ENCODE results near the gene ZNF883. TPM values are rescaled to one million over a fixed set of nuclear protein-coding genes. Genes with fewer than 3 reads are reported as not detected.
A peak's percentile ranks its signal among the peaks of the same experiment; 100 is the strongest.

ZNF883 gene
- total RNA-seq, 1 experiment from 2014 or later = not detected

DNA sequence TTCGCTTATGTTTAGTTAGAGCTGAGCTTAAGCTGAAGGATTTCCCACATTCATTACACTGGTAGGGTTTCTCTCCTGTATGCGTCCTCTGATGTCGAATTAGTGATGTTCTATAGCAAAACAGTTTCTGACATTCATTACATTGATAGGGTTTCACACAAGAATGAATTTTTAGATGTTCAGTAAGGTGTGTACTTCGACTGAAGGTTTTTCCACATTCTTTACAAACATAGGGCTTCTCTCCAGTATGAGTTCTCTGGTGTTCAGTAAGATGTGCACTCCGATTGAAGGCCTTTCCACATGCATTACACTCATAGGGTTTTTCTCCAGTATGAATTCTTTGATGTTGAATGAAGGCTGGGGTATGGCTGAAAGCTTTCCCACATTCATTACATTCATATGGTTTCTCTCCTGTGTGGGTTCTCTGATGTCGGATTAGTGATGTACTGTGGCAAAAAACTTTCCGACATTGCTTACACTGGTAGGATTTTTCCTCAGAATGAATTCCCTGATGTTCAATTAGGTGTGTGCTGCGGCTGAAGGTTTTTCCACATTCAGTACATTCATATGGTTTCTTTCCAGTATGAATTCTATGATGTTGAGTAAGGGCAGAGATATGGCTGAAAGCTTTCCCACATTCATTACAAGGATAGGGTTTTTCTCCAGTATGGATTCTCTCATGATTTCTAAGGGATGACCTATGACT, 14.6 kb downstream of the ZNF883 start:
- peaks cover 24 to 41% of the 10 kb centered on the region in 2 experiments; a peak in 3 of 4 replicates for H3K9me3 ChIP-seq (ENCODE audit: control insufficient read depth in 1 of 2, insufficient read depth in 1 of 2, low read depth in 1 of 2, low read length in 2 of 2)
- BruUV-seq (replicated peaks) = no TSS peak

More for the DNA sequence above, 14.6 kb downstream of the ZNF883 start:
- Histone ChIP-seq H3K79me2 (ENCODE audit: insufficient read depth, low read length) (no peaks in the 10 kb centered on the region), H3K9ac (ENCODE audit: low read length) (no peak overlapping the region), H3K27me3 (ENCODE audit: insufficient read depth, low read length) (no peaks in the 10 kb centered on the region), H3K9me2 (ENCODE audit: insufficient read depth) (no peaks in the 10 kb centered on the region), H2AFZ (ENCODE audit: low read depth, low read length, poor library complexity, severe bottlenecking) (no peak overlapping the region), H3K4me2 (ENCODE audit: low read length) (no peak overlapping the region), H3K36me3 (ENCODE audit: control insufficient read depth in 1 of 2, insufficient read depth in 2 of 2, low read length in 2 of 2) (no peaks in the 10 kb centered on the region), H3K4me1 (ENCODE audit: control insufficient read depth in 1 of 2, insufficient read depth in 2 of 2, low read length in 2 of 2) (no peaks in the 10 kb centered on the region), H4K20me1 (ENCODE audit: insufficient read depth) (no peaks in the 10 kb centered on the region), H3K27ac (ENCODE audit: low read depth, low read length) (no peak overlapping the region), H3K4me3 (replicated peaks in 1 of 2; ENCODE audit: low read depth in 1 of 2, low read length in 2 of 2) (no peak overlapping the region)
- ChIA-PET CTCF (no interaction called here), POLR2A (no interaction called here), RAD21 (ENCODE audit: low non-redundant PET in 1 of 2, low total read pairs in 2 of 2, uncharacterized antibody in 2 of 2, unreplicated experiment in 2 of 2) (no interaction called here)
- ATAC-seq = no peak
- intact Hi-C loops (cut with micrococcal nuclease) = loop anchor here (10.0 kb wide), 1 partner anchor 47 kb away; no protein-coding TSS in a partner anchor
- TF ChIP-seq SIN3A (IDR thresholded peaks at IDR 0.05; ENCODE audit: low read depth) (no peak), FOSL1 (IDR thresholded peaks at IDR 0.05; ENCODE audit: low read depth) (no peak), ZFX (IDR thresholded peaks at IDR 0.05) (no peak), EZH2phosphoT487 (IDR thresholded peaks at IDR 0.05; ENCODE audit: borderline replicate concordance) (no peak), ZNF274 (IDR thresholded peaks at IDR 0.05; ENCODE audit: low read depth, low read length) (peak; percentile 92), CBX3 (IDR thresholded peaks at IDR 0.05; ENCODE audit: low read depth) (no peak), RAD21 (IDR thresholded peaks at IDR 0.05; ENCODE audit: low read depth) (no peak)
- TF ChIP-seq, protein P1, sequence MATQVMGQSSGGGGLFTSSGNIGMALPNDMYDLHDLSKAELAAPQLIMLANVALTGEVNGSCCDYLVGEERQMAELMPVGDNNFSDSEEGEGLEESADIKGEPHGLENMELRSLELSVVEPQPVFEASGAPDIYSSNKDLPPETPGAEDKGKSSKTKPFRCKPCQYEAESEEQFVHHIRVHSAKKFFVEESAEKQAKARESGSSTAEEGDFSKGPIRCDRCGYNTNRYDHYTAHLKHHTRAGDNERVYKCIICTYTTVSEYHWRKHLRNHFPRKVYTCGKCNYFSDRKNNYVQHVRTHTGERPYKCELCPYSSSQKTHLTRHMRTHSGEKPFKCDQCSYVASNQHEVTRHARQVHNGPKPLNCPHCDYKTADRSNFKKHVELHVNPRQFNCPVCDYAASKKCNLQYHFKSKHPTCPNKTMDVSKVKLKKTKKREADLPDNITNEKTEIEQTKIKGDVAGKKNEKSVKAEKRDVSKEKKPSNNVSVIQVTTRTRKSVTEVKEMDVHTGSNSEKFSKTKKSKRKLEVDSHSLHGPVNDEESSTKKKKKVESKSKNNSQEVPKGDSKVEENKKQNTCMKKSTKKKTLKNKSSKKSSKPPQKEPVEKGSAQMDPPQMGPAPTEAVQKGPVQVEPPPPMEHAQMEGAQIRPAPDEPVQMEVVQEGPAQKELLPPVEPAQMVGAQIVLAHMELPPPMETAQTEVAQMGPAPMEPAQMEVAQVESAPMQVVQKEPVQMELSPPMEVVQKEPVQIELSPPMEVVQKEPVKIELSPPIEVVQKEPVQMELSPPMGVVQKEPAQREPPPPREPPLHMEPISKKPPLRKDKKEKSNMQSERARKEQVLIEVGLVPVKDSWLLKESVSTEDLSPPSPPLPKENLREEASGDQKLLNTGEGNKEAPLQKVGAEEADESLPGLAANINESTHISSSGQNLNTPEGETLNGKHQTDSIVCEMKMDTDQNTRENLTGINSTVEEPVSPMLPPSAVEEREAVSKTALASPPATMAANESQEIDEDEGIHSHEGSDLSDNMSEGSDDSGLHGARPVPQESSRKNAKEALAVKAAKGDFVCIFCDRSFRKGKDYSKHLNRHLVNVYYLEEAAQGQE (IDR thresholded peaks at IDR 0.05; ENCODE audit: low read depth) = no peak
- DNase-seq (ENCODE audit: low read depth, low spot score) = no peak

Data from HCT116 (cell line).